Measurements from ENCODE around the gene UBN2.
"Not testable (repeated sequence)": the region's sequence is repeated elsewhere in the genome, so short reads cannot be mapped to it uniquely, and the experiment has no call there.

Gene UBN2

DNA sequence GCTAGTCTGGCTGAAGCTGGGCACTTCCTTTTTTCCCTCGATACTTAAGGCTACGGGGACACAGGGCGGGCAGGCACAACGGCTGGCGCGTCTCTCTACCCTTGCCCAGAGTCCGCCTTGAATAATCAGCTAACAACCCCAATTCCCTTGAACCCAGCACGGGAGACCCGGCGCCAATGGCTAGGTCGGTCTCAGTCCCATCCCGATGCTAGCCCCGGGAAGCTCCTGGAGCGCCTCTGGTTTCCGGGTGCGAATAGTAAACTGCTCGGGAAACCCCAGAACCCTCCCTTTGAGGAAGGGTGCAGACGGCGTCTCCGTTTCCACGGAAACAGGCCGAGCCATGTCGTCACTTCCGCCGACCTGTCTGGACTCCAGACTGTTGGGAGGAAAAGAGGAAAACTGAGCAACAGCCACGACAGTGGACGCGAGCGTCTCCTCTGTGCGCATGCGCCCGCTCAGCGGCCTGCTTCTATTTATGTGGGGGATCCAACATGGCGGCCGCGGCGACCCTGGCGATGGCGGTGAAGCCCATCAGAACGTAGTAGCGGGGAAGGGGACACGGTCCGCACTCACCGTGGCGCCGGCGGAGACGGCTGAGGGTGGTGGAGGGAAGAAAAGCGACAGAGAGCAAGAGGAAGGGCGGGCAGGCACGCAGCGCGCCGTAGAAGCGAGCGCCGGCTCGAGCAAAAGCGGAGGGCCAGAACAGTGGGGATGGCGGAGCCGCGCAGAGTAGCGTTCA, at the start of gene UBN2:
Gene UBN2 (plus strand): TSS at position 464 of the 739 bp plus-strand sequence. CDS start 248 bp downstream, at position 712.
- DNase-seq = peak; percentile 96

DNA sequence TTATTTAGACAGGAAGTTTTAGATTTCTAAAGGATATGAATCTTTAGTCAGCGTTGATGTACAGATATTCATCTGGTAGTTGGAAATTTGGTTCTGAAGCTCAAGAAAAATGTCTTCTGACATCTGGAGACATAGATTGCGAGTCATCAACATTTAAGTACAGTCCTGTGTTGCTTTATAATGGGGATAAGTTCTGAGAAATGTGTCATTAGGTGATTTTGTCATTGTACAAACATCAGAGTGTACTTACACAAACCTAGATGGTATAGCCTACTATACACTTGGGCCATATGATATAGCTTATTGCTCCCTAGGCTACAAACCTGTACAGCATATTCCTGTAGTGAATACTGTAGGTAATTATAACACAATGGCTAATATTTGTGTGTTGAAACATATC, 49.6 kb upstream of the UBN2 start:
- no peak for DNase-seq

DNA sequence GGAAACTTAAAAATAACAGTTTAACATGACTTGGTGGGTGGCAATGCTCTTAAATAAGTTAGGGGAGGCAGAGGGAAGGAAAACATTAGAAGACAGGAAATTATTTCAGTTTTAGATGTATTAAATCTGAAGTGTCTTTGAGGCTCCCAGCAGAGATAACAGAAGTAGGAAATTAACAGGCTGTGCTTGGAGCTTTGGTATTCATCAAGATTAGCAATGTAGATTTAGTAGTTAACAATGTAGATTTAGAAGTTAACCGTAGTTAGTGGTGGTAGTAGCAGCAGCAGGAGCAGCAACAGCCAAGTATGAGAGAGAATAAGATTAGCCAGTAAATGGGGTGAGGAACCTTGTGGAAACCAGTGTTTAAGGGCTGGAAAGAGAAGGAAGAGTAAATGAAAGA, 48.7 kb upstream of the UBN2 start:
- DNase-seq = no peak

DNA sequence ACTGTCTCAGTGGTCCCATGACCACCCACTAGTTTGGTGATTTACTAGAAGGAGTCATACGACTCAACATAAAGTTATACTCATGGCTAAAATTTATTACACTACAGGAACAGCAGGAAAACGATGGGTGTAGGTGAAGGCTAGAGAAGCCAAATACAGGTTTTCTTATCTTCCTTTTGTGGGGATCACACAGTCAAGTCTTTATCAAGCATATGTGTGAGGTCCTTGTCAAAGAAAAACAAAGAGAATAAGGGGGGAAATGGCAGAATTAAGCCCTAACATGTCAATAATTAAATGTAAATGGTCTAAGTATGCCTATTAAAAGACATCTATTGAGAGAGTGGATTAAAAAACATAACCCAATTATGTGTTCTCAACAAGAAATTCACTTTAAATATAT, 47.8 kb upstream of the UBN2 start:
- no peak for DNase-seq

DNA sequence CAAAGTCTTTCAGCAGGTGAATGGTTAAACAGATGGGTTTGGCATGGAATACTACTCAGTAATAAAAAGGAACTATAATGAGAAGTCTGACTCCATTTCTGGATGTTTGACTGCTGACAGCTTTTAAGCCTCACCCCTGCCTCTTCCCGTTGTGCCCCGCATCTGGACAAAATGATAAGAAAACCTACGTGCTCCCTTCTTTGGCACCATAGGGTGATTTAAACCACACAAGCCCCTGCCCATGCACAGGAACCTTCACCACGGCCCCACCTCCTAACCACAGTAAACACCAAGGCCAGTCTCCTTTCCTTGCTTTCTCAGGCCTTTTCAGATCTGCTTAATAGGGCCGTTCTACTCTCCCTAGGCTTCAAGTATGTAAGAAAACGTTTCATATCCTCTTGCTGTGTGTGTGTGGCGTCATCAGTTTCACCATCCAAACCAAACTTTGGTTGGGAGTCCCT, 47.1 kb upstream of the UBN2 start:
- no peak for DNase-seq

DNA sequence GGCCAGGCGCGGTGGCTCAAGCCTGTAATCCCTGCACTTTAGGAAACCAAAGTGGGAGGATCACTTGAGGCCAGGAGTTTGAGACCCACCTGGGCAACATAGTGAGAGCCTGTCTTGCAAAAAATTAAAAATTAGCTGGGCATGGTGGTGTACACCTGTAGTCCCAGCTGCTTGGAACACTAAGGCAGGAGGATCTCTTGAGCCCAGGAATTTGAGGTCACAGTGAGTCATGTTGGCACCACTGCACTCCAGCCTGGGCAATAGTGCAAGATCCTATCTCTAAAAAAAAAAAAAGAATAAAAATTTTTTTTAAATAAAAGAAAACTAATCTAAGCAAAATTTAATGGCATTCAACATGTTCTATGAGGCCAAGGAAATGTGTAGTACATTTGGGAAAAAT, 44.9 kb upstream of the UBN2 start:
- DNase-seq = no peak

DNA sequence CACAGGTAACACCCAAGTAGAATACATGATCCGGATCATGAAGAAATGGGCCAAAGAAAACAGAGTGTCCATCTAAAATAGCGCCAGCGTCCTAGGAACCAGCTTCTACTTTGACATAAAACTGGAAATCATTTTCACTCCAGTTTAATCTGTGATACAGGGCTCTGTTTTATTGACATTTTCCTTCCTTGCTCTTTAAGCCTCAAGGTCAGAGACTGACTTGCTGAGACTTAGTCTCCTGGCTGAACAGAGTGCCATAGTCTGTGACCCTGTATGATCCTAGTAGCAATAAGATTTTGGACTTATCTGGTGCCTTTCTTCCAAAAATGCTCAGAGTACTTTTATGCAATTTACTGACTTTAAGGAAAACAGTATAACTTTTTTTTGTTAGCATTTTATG, 41.7 kb upstream of the UBN2 start:
- no peak for DNase-seq

DNA sequence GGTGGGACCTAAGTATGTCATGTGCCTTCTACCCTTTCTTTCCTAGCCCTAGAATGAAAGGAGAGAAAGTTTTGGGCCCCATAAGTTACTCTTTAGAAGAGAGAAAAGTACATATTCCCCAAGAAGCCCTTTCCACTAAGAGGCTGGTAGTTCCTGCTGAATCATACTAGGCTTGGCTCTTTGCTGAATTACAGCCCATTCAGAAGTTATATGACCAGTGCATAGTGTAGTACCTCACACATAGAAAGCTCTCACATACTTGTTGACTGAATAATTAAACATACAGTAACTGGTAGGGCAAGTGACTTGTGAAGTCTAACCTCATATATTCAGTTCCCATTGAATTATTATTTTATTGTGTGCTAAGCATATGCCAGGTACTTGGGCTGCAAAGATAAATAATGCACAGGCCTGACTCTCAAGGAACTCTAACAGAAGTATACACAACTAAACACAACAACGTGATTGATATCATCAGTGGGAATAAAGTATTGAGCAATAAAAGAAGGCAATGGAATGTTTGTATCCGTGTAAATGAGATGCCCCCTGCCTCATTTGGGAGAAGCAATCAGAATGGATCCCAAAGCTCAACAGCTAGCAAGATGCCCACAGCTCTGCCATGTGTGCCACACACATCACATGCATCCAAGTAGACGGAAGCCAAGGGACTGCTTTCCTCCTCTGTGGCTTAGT, 38.9 kb upstream of the UBN2 start:
- DNase-seq = no peak

DNA sequence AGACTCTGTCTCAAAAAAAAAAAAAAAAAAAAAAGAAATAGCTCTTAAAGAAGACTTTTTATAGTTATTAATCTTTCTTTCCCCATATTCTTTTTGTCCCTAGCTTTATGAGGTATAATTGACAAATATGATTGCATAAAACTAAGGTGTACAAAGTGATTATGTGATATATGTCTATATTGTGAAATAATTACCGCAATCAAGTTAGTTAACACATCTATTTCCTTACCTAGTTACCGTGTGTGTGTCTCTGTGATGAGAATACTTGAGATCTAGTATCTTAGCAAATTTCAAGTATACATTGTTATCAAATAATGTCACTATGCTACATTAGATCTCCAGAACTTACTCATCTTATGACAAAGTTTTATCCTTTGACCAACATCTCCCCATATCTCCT, 30.7 kb upstream of the UBN2 start:
- DNase-seq = no peak

DNA sequence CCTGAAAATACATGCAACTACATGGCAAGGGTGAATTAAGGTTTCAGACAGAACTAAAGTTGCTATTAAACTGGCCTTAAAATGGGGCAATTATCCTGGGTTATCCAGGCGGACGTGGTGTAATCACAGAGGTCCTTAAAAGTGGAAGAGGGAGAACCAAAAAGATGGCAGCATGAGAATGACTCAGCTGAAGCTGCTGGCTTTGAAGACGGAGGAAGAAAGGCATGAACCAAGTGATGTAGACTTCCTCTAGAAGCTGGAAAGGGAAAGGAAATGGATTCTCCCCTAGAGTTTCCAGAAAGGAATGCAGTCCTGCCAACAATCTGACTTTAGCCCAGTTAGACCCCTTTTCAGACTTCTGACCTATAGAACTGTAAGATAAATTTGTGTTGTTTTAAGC, 27.0 kb upstream of the UBN2 start:
- DNase-seq = no peak

DNA sequence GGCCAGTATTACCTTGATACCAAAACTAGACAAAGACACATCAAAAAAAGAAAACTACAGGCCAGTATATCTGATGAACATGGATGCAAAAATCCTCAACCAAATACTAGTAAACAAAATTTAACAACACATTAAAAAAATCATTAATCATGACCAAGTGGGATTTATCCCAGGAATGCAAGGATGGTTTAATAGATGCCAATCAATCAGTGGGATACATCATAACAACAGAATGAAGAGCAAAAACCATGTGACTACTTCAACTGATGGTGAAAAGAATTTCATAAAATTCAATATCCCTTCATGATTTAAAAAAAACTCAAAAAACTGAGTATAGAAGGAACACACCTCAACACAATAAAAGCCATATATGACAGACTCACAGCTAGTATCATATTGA, 25.2 kb upstream of the UBN2 start:
- no peak for DNase-seq

DNA sequence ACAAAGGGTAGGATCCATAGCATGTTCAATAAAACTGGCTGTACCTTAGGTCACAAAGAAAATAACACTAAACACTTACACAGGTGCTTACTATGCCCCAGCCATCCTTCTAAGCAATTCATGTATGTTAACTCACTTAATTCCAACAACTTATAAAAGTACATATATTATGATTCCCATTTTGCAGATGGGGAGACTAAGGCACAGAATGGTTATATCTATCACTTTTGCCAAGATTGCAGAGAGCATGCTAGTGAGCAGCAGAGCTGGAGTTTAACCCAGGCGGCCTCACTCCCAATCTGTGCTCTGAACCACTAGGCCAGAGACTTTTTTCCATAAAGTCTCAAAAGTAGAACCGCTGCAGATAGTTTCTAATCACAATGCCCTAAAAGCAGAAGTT, 18.9 kb upstream of the UBN2 start:
- DNase-seq = no peak

DNA sequence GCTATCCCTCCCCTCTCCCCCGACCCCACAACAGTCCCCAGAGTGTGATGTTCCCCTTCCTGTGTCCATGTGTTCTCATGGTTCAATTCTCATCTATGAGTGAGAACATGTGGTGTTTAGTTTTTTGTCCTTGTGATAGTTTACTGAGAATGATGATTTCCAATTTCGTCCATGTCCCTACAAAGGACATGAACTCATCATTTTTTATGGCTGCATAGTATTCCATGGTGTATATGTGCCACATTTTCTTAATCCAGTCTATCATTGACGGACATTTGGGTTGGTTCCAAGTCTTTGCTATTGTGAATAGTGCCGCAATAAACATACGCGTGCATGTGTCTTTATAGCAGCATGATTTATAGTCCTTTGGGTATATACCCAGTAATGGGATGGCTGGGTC, 17.5 kb upstream of the UBN2 start:
- not testable (repeated sequence) for DNase-seq

DNA sequence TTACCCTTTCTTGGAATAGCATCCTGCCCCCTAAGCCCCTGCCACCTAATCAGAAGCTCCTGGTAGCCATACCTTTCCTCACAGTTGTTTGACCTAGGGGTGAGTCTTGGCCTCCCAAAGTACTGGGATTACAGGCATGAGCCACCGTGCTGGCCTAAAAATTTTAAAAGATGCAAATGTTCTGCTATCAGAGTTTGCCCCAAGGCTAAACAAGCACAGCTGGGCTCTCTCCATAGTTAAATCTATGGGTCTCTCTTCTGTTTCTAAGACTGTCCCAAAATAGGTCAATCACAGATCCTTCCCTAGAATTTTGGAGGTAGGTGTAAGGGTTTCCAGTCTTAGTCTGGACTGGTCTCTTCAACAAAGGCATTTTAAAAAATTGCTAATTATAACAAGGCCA, 12.9 kb upstream of the UBN2 start:
- DNase-seq = no peak

DNA sequence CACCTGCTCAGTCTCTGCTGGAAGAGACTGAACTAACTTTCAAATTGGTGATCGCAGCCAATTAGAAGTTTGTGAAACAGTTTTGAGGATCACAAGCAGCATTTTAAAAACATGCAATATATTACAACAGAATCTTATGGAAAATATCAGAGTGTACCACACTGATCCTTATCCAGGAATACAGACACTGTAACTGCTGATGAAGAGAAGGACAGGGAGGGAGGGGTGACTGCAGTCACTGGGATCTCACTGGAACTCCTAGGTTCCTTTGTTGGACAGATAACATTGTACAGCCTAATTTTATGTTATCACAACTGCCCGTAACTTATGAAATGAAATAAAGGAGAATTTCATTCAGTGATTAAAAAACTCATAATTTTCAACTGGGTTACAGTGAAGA, 6.8 kb upstream of the UBN2 start:
- DNase-seq = no peak

DNA sequence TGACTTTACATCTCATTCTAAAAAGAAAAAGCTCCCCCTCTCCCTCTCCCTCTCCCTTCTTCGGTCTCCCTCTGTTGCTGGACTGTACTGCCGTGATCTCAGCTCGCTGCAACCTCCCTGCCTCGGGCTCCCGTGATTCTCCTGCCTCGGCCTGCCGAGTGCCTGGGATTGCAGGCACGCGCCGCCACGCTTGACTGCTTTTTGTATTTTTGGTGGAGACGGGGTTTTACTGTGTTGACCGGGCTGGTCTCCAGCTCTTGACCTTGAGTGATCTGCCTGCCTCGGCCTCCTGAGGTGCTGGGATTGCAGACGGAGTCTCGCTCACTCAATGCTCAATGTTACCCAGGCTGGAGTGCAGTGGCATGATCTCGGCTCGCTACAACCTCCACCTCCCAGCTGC, 6.2 kb upstream of the UBN2 start:
- not testable (repeated sequence) for DNase-seq

DNA sequence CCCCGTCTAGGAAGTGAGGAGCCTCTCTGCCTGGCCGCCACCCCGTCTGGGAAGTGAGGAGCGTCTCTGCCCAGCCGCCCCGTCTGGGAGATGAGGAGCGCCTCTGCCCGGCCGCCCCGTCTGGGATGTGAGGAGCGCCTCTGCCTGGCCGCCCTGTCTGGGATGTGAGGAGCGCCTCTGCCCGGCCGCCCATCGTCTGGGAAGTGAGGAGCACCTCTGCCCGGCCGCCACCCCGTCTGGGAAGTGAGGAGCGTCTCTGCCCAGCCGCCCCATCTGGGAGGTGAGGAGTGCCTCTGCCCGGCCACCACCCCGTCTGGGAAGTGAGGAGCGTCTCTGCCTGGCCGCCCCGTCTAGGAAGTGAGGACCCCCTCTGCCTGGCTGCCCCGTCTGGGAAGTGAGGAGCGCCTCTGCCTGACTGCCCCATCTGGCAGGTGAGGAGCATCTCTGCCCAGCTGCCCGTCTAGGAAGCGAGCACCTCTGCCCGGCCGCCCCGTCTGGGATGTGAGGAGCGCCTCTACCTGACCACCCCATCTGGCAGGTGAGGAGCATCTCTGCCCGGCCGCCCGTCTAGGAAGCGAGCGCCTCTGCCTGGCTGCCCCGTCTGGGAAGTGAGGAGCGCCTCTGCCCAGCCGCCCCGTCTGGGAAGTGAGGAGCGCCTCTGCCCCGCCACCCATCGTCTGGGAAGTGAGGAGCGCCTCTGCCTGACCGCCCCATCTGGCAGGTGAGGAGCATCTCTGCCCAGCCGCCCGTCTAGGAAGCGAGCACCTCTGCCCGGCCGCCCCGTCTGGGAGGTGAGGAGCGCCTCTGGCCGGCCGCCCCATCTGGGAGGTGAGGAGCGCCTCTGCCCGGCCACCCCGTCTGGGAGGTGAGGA, 5.5 kb upstream of the UBN2 start:
- not testable (repeated sequence) for DNase-seq

DNA sequence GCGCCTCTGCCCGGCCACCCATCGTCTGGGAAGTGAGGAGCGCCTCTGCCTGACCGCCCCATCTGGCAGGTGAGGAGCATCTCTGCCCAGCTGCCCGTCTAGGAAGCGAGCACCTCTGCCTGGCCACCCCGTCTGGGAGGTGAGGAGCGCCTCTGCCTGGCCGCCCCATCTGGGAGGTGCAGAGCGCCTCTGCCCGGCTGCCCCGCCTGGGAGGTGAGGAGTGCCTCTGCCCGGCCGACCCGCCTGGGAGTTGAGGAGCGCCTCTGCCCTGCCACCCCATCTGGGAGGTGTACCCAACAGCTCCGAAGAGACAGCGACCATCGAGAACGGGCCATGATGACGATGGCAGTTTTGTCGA, 4.9 kb upstream of the UBN2 start:
- not testable (repeated sequence) for DNase-seq

DNA sequence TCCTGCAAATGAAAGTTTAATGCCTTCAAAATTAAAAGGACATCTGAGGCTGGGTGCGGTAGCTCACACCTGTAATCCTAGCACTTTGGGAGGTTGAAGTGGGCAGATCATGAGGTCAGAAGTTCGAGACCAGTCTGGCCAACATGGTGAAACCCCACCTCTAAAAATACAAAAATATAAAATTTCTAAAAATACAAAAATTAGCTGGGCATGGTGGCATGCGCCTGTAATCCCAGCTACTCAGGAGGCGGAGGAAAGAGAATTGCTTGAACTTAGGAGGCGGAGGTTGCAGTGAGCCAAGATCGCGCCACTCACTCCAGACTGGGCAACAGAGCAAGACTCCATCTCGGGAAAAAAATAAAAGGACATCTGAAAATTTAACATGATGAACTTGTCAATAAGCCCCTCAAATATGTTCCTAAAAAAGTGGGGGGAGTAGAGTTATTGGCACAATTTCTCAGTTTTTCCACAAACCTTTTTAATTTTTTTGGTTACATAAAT, 4.0 kb upstream of the UBN2 start:
- DNase-seq = not testable (repeated sequence)

DNA sequence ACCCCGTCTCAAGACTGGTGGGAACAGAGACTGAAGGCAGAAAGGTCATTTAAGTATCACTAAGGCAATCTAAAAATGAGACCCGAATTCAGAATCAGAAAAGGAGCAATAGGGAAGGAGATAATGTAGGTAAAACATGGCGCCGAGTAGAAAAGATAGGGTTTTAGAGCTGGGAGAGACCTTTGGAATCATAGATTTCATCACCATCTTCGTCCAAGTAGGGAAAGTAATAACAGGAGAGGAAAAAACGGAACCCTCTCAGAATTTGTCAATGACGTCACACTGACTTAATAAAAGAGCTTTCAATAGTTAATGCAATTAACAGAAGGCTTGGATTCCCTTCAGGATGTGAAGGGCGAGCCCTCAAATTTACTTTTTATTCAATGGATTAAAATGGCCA, 1.0 kb upstream of the UBN2 start:
- no peak for DNase-seq

DNA sequence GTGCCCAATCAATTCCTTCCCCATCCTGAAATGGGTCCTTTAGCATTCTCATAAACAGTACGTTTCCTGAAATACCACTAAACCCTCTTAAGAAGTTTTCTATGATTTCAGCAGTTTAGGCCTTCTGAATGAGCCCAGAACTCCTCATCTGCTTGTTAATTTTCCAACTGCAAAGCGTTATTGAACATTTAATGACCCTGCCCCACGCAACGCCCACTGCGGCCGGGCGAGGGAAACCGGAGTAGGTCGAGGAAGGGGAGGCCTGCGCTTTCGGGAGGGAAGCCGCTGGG, 608 bp upstream of the UBN2 start:
- no peak for DNase-seq

DNA sequence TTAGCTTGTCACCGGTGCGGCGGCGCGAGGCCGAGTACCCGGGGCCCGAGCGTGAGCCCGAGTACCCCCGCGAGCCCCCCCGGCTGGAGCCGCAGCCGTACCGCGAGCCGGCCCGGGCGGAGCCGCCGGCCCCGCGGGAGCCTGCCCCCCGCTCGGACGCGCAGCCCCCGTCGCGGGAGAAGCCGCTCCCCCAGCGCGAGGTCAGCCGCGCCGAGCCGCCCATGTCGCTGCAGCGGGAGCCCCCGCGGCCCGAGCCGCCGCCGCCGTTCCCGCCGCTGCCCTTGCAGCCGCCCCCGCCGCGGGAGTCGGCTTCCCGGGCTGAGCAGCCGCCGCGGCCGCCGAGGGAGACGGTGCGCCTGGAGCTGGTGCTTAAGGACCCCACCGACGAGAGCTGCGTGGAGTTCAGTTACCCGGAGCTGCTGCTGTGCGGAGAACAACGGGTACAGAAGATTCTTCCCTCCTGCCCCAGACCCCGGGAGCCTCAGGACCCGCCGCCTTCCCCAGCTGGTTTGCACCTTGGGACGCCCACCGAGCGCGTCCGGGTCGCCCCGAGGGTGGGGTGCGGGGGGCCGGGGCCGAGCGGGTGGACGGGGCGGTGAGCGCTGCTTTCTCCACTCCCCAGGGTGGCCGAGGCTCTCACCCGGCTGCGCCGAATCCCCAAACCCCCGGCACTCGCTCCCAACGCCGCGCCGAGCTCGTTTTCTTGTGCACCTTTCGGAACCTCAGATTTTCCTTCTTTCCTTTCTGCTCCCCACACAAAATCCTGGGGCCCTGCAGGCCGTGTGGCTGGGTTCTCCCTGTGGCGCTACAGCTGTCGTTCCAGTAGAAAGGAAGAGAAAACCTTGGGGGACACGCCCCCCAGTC, 708 bp downstream of the UBN2 start:
- DNase-seq = no peak

DNA sequence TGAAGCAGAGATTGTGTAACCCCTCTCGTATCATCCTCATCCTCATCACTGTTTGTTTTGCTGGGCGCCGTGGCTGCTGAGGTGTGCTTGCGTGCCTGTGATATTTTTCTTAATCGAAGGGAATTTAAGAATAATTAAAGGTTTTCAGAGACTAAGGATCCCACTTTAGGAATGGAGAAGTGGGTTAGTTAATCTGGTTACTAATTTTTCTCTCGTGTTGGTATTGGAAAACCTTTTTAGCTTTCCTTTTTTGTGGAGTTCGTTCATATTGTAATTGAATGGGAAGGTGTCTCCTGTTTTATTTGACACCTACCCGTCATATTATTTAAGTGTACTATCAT, 1.3 kb downstream of the UBN2 start:
- DNase-seq = no peak
